ENCODE results near the gene ZMYND19.
"Not testable (repeated sequence)": the region's sequence is repeated elsewhere in the genome, so short reads cannot be mapped to it uniquely, and the experiment has no call there.

Gene ZMYND19

GRCh38 chr9:137598943-137599342 lies 8.6 kb upstream of the ZMYND19 start:
- no peaks in the 10 kb centered on the region for H3K4me1 ChIP-seq (ENCODE audit: control insufficient read depth in 1 of 2, insufficient read depth in 2 of 2, low read length in 2 of 2)
- H3K4me3 ChIP-seq (ENCODE audit: low read depth in 1 of 2, low read length in 2 of 2) = no peak overlapping the region
- H3K9me3 ChIP-seq (ENCODE audit: control insufficient read depth in 1 of 2, low read length in 2 of 2) = no peaks in the 10 kb centered on the region
- no peaks in the 10 kb centered on the region for H3K27me3 ChIP-seq (ENCODE audit: low read depth, low read length)
- H3K27ac ChIP-seq (ENCODE audit: low read length) = no peak overlapping the region
- no peaks in the 10 kb centered on the region for H3K36me3 ChIP-seq (ENCODE audit: control insufficient read depth in 1 of 2, insufficient read depth in 2 of 2, low read length in 2 of 2)

- H3K9me3 ChIP-seq (ENCODE audit: control insufficient read depth in 1 of 2, low read length in 2 of 2); H3K4me3 ChIP-seq (ENCODE audit: low read depth in 1 of 2, low read length in 2 of 2); H3K27ac ChIP-seq (ENCODE audit: low read length); H3K27me3 ChIP-seq (ENCODE audit: low read depth, low read length); H3K4me1 ChIP-seq (ENCODE audit: control insufficient read depth in 1 of 2, insufficient read depth in 2 of 2, low read length in 2 of 2); H3K36me3 ChIP-seq (ENCODE audit: control insufficient read depth in 1 of 2, insufficient read depth in 2 of 2, low read length in 2 of 2): not testable (repeated sequence)
Observed at GRCh38 chr9:137596577-137596976, 6.3 kb upstream of the ZMYND19 start.

GRCh38 chr9:137593176-137593575 lies 2.9 kb upstream of the ZMYND19 start:
- Histone ChIP-seq H3K9me3 (ENCODE audit: control insufficient read depth in 1 of 2, low read length in 2 of 2) (no peaks in the 10 kb centered on the region), H3K27ac (ENCODE audit: low read length) (no peak overlapping the region), H3K4me3 (ENCODE audit: low read depth in 1 of 2, low read length in 2 of 2) (no peak overlapping the region), H3K4me1 (ENCODE audit: control insufficient read depth in 1 of 2, insufficient read depth in 2 of 2, low read length in 2 of 2) (peaks cover 6 to 16% of the 10 kb centered on the region in 2 donors), H3K27me3 (ENCODE audit: low read depth, low read length) (no peaks in the 10 kb centered on the region), H3K36me3 (ENCODE audit: control insufficient read depth in 1 of 2, insufficient read depth in 2 of 2, low read length in 2 of 2) (peaks cover 0 to 5% of the 10 kb centered on the region in 2 donors)

GRCh38 chr9:137592767-137593166 lies 2.5 kb upstream of the ZMYND19 start:
- Histone ChIP-seq H3K36me3 (ENCODE audit: control insufficient read depth in 1 of 2, insufficient read depth in 2 of 2, low read length in 2 of 2) (peaks cover 0 to 9% of the 10 kb centered on the region in 2 donors), H3K9me3 (ENCODE audit: control insufficient read depth in 1 of 2, low read length in 2 of 2) (no peaks in the 10 kb centered on the region), H3K4me1 (ENCODE audit: control insufficient read depth in 1 of 2, insufficient read depth in 2 of 2, low read length in 2 of 2) (peaks cover 6 to 16% of the 10 kb centered on the region in 2 donors), H3K27me3 (ENCODE audit: low read depth, low read length) (no peaks in the 10 kb centered on the region), H3K4me3 (ENCODE audit: low read depth in 1 of 2, low read length in 2 of 2) (no peak overlapping the region), H3K27ac (ENCODE audit: low read length) (no peak overlapping the region)

- Histone ChIP-seq H3K9me3 (ENCODE audit: control insufficient read depth in 1 of 2, low read length in 2 of 2) (no peaks in the 10 kb centered on the region), H3K36me3 (ENCODE audit: control insufficient read depth in 1 of 2, insufficient read depth in 2 of 2, low read length in 2 of 2) (peaks cover 11 to 32% of the 10 kb centered on the region in 2 donors), H3K4me3 (ENCODE audit: low read depth in 1 of 2, low read length in 2 of 2) (peak overlapping the region in 1 of 2 donors; percentile 80), H3K4me1 (ENCODE audit: control insufficient read depth in 1 of 2, insufficient read depth in 2 of 2, low read length in 2 of 2) (peaks cover 6 to 16% of the 10 kb centered on the region in 2 donors), H3K27me3 (ENCODE audit: low read depth, low read length) (no peaks in the 10 kb centered on the region), H3K27ac (ENCODE audit: low read length) (no peak overlapping the region)
Observed at GRCh38 chr9:137590123-137590468, 216 bp downstream of the ZMYND19 start.

GRCh38 chr9:137589441-137590122 lies 730 bp downstream of the ZMYND19 start:
- peaks cover 6 to 16% of the 10 kb centered on the region in 2 donors for H3K4me1 ChIP-seq (ENCODE audit: control insufficient read depth in 1 of 2, insufficient read depth in 2 of 2, low read length in 2 of 2)
- H3K4me3 ChIP-seq (ENCODE audit: low read depth in 1 of 2, low read length in 2 of 2) = peak overlapping the region; percentile 50 to 80
- H3K36me3 ChIP-seq (ENCODE audit: control insufficient read depth in 1 of 2, insufficient read depth in 2 of 2, low read length in 2 of 2) = peaks cover 11 to 32% of the 10 kb centered on the region in 2 donors
- H3K9me3 ChIP-seq (ENCODE audit: control insufficient read depth in 1 of 2, low read length in 2 of 2) = no peaks in the 10 kb centered on the region
- H3K27me3 ChIP-seq (ENCODE audit: low read depth, low read length) = no peaks in the 10 kb centered on the region
- H3K27ac ChIP-seq (ENCODE audit: low read length) = no peak overlapping the region

- peak overlapping the region in 1 of 2 donors; percentile 50 for H3K4me3 ChIP-seq (ENCODE audit: low read depth in 1 of 2, low read length in 2 of 2)
- no peaks in the 10 kb centered on the region for H3K27me3 ChIP-seq (ENCODE audit: low read depth, low read length)
- H3K4me1 ChIP-seq (ENCODE audit: control insufficient read depth in 1 of 2, insufficient read depth in 2 of 2, low read length in 2 of 2) = peaks cover 6 to 16% of the 10 kb centered on the region in 2 donors
- H3K27ac ChIP-seq (ENCODE audit: low read length) = no peak overlapping the region
- H3K36me3 ChIP-seq (ENCODE audit: control insufficient read depth in 1 of 2, insufficient read depth in 2 of 2, low read length in 2 of 2) = peaks cover 11 to 32% of the 10 kb centered on the region in 2 donors
- H3K9me3 ChIP-seq (ENCODE audit: control insufficient read depth in 1 of 2, low read length in 2 of 2) = no peaks in the 10 kb centered on the region
Observed at GRCh38 chr9:137588891-137589290, 1.4 kb downstream of the ZMYND19 start.

- H3K27me3 ChIP-seq (ENCODE audit: low read depth, low read length) = no peaks in the 10 kb centered on the region
- H3K4me3 ChIP-seq (ENCODE audit: low read depth in 1 of 2, low read length in 2 of 2) = no peak overlapping the region
- H3K27ac ChIP-seq (ENCODE audit: low read length) = no peak overlapping the region
- H3K36me3 ChIP-seq (ENCODE audit: control insufficient read depth in 1 of 2, insufficient read depth in 2 of 2, low read length in 2 of 2) = peaks cover 12 to 33% of the 10 kb centered on the region in 2 donors
- no peaks in the 10 kb centered on the region for H3K9me3 ChIP-seq (ENCODE audit: control insufficient read depth in 1 of 2, low read length in 2 of 2)
- H3K4me1 ChIP-seq (ENCODE audit: control insufficient read depth in 1 of 2, insufficient read depth in 2 of 2, low read length in 2 of 2) = peaks cover 6 to 16% of the 10 kb centered on the region in 2 donors
Observed at GRCh38 chr9:137588311-137588710, 2.0 kb downstream of the ZMYND19 start.

GRCh38 chr9:137586854-137587253 lies 3.5 kb downstream of the ZMYND19 start:
- Histone ChIP-seq H3K4me1 (ENCODE audit: control insufficient read depth in 1 of 2, insufficient read depth in 2 of 2, low read length in 2 of 2) (peaks cover 6 to 16% of the 10 kb centered on the region in 2 donors), H3K27ac (ENCODE audit: low read length) (no peak overlapping the region), H3K9me3 (ENCODE audit: control insufficient read depth in 1 of 2, low read length in 2 of 2) (no peaks in the 10 kb centered on the region), H3K36me3 (ENCODE audit: control insufficient read depth in 1 of 2, insufficient read depth in 2 of 2, low read length in 2 of 2) (peaks cover 19 to 44% of the 10 kb centered on the region in 2 donors), H3K4me3 (ENCODE audit: low read depth in 1 of 2, low read length in 2 of 2) (no peak overlapping the region), H3K27me3 (ENCODE audit: low read depth, low read length) (no peaks in the 10 kb centered on the region)

GRCh38 chr9:137583957-137584356 lies 6.4 kb downstream of the ZMYND19 start:
- peaks cover 23 to 54% of the 10 kb centered on the region in 2 donors for H3K36me3 ChIP-seq (ENCODE audit: control insufficient read depth in 1 of 2, insufficient read depth in 2 of 2, low read length in 2 of 2)
- no peaks in the 10 kb centered on the region for H3K9me3 ChIP-seq (ENCODE audit: control insufficient read depth in 1 of 2, low read length in 2 of 2)
- no peak overlapping the region for H3K27ac ChIP-seq (ENCODE audit: low read length)
- no peak overlapping the region for H3K4me3 ChIP-seq (ENCODE audit: low read depth in 1 of 2, low read length in 2 of 2)
- H3K4me1 ChIP-seq (ENCODE audit: control insufficient read depth in 1 of 2, insufficient read depth in 2 of 2, low read length in 2 of 2) = peaks cover under 1 to 4% of the 10 kb centered on the region in 2 donors
- H3K27me3 ChIP-seq (ENCODE audit: low read depth, low read length) = no peaks in the 10 kb centered on the region

- Histone ChIP-seq H3K27me3 (ENCODE audit: low read depth, low read length) (no peaks in the 10 kb centered on the region), H3K9me3 (ENCODE audit: control insufficient read depth in 1 of 2, low read length in 2 of 2) (no peaks in the 10 kb centered on the region), H3K4me1 (ENCODE audit: control insufficient read depth in 1 of 2, insufficient read depth in 2 of 2, low read length in 2 of 2) (no peaks in the 10 kb centered on the region), H3K27ac (ENCODE audit: low read length) (no peak overlapping the region), H3K4me3 (ENCODE audit: low read depth in 1 of 2, low read length in 2 of 2) (no peak overlapping the region), H3K36me3 (ENCODE audit: control insufficient read depth in 1 of 2, insufficient read depth in 2 of 2, low read length in 2 of 2) (peaks cover 23 to 51% of the 10 kb centered on the region in 2 donors)
Observed at GRCh38 chr9:137583347-137583746, 7.0 kb downstream of the ZMYND19 start.

Data from muscle layer of duodenum (tissue), 2 donors.